Bronchial epithelial cell (primary cell): ENCODE data around the gene SEMA6A. TPM values are rescaled to one million over a fixed set of nuclear protein-coding genes. Genes with fewer than 3 reads are reported as not detected.

Experiments
- DNase-seq: peaks from one replicate; pipeline ENCODE4 v3.0.0-alpha.2; 2010; ENCODE audit warnings: low read depth
- FAIRE-seq: peaks from 2 replicates; lab custom pipeline; 2011; peaks lifted over from hg19 to GRCh38; lab: Jason Lieb, UNC
- H3K27me3 ChIP-seq: 2 replicates; pipeline ENCODE4 v1.5.1; 2011; ENCODE audit warnings: low read length; ENCODE audit not compliant: control insufficient read depth, insufficient read depth
- H3K36me3 ChIP-seq: 2 replicates; pipeline ENCODE4 v1.5.1; 2011; ENCODE audit warnings: low read length; ENCODE audit not compliant: control insufficient read depth, insufficient read depth
- H3K4me3 ChIP-seq: 2 replicates; pipeline ENCODE4 v1.5.1; 2011; ENCODE audit warnings: mild to moderate bottlenecking, low read depth, low read length, control low read depth
- total RNA-seq: library from RNA; depleted of rRNA; stranded (reverse); fragments of >200 nt; gene quantifications from 2 replicates; pipeline ENCODE4 v1.2.1, GENCODE V29; 2014
- TF ChIP-seq, protein P1 (sequence below): IDR thresholded peaks from 2 replicates; pipeline ENCODE4 v1.5.1; 2011; ENCODE audit warnings: mild to moderate bottlenecking, moderate library complexity, low read length, control low read depth, inconsistent platforms; ENCODE audit not compliant: insufficient read depth, severe bottlenecking

The SEMA6A gene
- total RNA-seq, 1 donor from 2014 or later: 0.53 TPM

DNA sequence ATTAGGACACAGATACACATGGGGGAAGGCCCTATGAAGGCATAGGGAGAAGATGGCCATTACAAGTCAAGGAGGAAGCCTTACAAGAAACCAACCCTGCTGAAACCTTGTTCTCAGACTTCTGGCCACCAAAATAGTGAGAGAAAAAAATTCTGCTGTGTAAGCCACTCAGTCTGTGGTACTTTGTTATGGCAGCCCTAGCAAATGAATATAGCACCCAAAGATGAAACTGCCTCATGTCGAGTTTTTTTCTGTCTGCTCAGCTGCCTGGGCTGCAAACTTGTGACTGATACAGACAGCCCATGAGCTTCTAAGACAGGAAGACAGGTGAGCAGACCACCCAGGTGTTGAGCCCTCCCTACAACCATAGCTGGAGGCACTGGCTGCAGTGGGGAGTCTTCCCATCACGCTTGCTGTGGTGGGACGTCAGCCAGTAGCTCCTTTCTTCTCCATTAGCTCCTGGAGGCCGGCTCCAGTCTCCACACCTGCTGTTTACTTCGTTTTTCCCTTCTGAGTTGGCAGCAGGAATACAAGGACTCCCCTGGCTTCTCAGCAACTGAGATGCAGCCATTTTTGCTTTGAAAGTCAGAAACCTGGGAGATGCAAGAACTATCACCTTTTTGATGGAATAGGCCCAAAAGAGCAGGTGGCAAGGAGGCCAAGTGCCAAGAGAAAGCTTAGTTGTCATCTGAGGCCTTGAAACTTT is 164.9 kb downstream of the SEMA6A start:
- Histone ChIP-seq H3K4me3 (no peak overlapping the region), H3K36me3 (no peaks in the 10 kb centered on the region), H3K27me3 (no peaks in the 10 kb centered on the region)
- TF ChIP-seq, protein P1, sequence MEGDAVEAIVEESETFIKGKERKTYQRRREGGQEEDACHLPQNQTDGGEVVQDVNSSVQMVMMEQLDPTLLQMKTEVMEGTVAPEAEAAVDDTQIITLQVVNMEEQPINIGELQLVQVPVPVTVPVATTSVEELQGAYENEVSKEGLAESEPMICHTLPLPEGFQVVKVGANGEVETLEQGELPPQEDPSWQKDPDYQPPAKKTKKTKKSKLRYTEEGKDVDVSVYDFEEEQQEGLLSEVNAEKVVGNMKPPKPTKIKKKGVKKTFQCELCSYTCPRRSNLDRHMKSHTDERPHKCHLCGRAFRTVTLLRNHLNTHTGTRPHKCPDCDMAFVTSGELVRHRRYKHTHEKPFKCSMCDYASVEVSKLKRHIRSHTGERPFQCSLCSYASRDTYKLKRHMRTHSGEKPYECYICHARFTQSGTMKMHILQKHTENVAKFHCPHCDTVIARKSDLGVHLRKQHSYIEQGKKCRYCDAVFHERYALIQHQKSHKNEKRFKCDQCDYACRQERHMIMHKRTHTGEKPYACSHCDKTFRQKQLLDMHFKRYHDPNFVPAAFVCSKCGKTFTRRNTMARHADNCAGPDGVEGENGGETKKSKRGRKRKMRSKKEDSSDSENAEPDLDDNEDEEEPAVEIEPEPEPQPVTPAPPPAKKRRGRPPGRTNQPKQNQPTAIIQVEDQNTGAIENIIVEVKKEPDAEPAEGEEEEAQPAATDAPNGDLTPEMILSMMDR: no peak
- DNase-seq: no peak
- no peak for FAIRE-seq

DNA sequence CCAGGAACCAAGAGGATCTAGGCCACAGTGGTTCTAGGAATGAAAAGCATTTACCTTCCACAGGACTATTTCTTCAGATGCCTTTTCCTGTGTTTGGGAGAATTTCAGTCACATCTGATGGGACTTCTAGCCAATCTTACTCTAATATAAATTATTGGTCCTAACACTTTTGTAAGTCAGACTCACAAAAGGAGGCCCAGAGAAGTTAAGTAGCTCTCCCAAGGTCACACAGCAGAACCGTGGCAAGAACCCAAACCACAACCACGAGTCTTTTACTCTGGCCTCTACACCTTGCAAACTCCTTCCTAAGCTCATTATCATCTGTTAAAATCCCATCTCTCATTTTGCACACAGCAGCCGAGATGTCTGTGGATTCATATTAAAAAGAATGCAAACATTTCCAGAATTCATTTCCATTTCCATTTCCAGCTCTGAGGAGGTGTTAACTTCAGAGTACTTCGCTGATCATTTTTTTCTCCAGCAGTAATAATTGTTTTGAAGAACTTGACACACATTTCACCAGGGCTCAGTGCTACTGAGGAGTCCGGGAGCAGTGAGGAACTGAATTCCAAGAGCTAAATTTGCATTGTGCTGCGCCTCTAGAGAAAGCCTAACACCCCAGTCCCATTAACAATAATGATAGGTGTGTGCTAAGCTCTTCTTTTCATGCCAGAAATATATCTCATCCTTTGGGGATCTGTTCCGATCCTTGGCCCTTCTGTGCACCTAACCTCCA is 168.1 kb downstream of the SEMA6A start:
- Histone ChIP-seq H3K27me3 (no peaks in the 10 kb centered on the region), H3K36me3 (no peaks in the 10 kb centered on the region), H3K4me3 (no peak overlapping the region)
- DNase-seq: no peak
- TF ChIP-seq, protein P1: no peak
- no peak for FAIRE-seq

DNA sequence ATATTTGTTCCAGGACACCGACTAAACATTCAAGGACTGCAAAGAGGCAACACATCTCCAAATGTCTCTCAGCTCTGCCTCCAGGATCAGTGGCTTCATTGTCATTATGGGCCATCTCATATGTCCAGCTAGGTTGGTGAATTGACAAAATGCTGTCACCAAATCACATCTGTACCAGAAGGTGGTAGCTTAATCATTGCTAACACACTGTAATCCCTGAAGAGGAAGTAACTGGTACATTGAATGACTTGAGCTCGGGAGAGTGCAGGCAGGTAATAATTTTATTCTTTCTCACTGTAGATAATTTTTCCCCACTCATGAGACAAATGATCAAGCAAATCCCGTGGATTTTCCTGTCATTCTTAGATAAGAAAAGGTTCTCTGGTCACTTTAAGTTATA is 169.8 kb downstream of the SEMA6A start:
- Histone ChIP-seq H3K27me3 (no peaks in the 10 kb centered on the region), H3K36me3 (no peaks in the 10 kb centered on the region), H3K4me3 (no peak overlapping the region)
- TF ChIP-seq, protein P1: no peak
- FAIRE-seq: no peak
- DNase-seq: no peak

DNA sequence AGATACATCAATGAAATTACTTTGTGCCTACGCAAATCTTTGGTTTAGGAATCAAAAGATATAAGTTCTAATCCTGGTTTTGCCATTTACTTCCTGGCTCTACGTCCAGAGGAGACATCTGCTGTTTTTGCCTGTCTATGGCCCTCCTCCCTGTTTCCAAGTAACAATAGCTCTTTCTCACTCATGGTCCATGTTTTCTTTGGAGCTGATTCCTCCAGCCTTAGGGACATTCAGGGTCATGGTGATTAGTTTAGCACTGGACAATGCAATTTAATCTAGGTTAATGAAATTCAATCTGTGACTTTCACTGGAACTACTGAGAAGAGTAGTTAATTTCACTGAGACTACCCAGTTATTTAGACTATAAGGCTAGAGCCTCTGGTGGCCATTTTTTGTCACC is 170.6 kb downstream of the SEMA6A start:
- no peak overlapping the region for H3K4me3 ChIP-seq
- no peaks in the 10 kb centered on the region for H3K27me3 ChIP-seq
- FAIRE-seq: no peak
- TF ChIP-seq, protein P1: no peak
- no peaks in the 10 kb centered on the region for H3K36me3 ChIP-seq
- no peak for DNase-seq

DNA sequence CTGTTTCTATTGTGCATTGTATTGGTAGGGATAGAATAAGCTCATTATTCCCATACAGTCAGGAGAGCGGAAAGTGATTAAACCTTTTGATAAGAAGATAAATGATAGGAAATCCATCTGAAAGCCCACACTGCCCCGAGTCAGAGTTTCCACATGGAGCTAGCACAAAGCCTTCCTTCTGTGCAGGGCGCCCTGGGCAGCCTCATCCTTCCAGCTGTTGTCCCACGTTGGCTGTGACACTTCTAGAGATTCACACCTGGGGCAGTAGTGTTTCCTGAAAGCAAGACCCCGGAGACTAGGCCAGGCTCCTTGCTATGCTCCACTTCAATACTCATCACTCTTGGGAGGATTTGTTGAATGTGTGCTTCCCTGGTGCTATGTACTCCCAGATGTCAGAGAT is 172.4 kb downstream of the SEMA6A start:
- DNase-seq (no peak), FAIRE-seq (no peak)
- no peaks in the 10 kb centered on the region for H3K27me3 ChIP-seq
- H3K36me3 ChIP-seq: no peaks in the 10 kb centered on the region
- no peak overlapping the region for H3K4me3 ChIP-seq
- TF ChIP-seq, protein P1: no peak
